K562 (cell line): Measurements from ENCODE around the gene TRANK1. TPM values are rescaled to one million over a fixed set of nuclear protein-coding genes. Genes with fewer than 3 reads are reported as not detected.

Source experiments
- CREM ChIP-seq: IDR thresholded peaks from 2 replicates; pipeline ENCODE4 v1.6.1; 2014; ENCODE audit warnings: antibody characterized with exemption, low read depth
- FOXK2 ChIP-seq, 2 experiments: fragments of 450-650 bp; IDR thresholded peaks in 1 of 2; conservative IDR thresholded peaks in 1 of 2; 2 replicates each; pipeline ENCODE4 v1.6.1; 2016; ENCODE audit warnings: low read depth in 2 of 2, mild to moderate bottlenecking in 1 of 2
- HCFC1 ChIP-seq: IDR thresholded peaks from 2 replicates; pipeline ENCODE4 v1.6.1; 2012; ENCODE audit warnings: low read depth, low read length, improper control_type of control experiment
- LCOR ChIP-seq: sonication (generic); formaldehyde crosslinking; IDR thresholded peaks from 2 replicates; pipeline ENCODE4 v1.8.0; 2022; ENCODE audit warnings: mild to moderate bottlenecking, missing genetic modification reagents
- MTA3 ChIP-seq: fragments of 450-650 bp; formaldehyde crosslinking; IDR thresholded peaks from 2 replicates; pipeline ENCODE4 v1.6.1; 2017; ENCODE audit warnings: mild to moderate bottlenecking, borderline replicate concordance
- NCOA4 ChIP-seq: fragments of 450-650 bp; IDR thresholded peaks from 2 replicates; pipeline ENCODE4 v1.6.1; 2018; ENCODE audit warnings: mild to moderate bottlenecking; ENCODE audit not compliant: partially characterized antibody
- PCBP1 ChIP-seq: fragments of 200-400 bp; formaldehyde crosslinking; IDR thresholded peaks from 2 replicates; pipeline ENCODE4 v1.6.1; 2018; ENCODE audit warnings: mild to moderate bottlenecking, low read depth, low read length; ENCODE audit not compliant: poor library complexity, severe bottlenecking
- PTTG1 ChIP-seq: fragments of 450-650 bp; IDR thresholded peaks from 2 replicates; pipeline ENCODE4 v1.6.1; 2016; ENCODE audit warnings: low read depth, mild to moderate bottlenecking, missing genetic modification characterization, missing compliant biosample characterization
- SIN3A ChIP-seq, 2 experiments: fragments of 150-350 bp in 1 of 2; IDR thresholded peaks; 2 replicates each; pipeline ENCODE4 v1.6.1; 2011 to 2016; ENCODE audit warnings: borderline replicate concordance in 2 of 2, low read depth in 2 of 2, low read length in 2 of 2, mild to moderate bottlenecking in 2 of 2, moderate library complexity in 2 of 2; ENCODE audit not compliant: control insufficient read depth in 1 of 2
- TAL1 ChIP-seq: fragments of 450-650 bp; IDR thresholded peaks from 2 replicates; pipeline ENCODE4 v1.6.1; 2016; ENCODE audit warnings: mild to moderate bottlenecking
- polyA plus RNA-seq, 8 experiments: library from polyadenylated mRNA; depleted of rRNA in 4 of 8; stranded (reverse) in 5 of 8; unstranded in 3 of 8; fragments of >200 nt; fragmentation: Nextera tagmentation in 2 of 8; fragmentation: Illumina TruSeq in 1 of 8; extraction: Ambion mirVana in 2 of 8; extraction: Trizol in 1 of 8; gene quantifications; 2 replicates each; pipeline versions ENCODE4 v1.2.1 to v1.2.3, GENCODE V29; 2011 to 2014; ENCODE audit warnings: inconsistent platforms in 1 of 8, missing spikeins in 1 of 8
- total RNA-seq, 7 experiments: library from RNA; depleted of rRNA in 6 of 7; stranded (reverse); fragments of >200 nt in 6 of 7; fragmentation: Illumina TruSeq in 2 of 7; extraction: Trizol in 2 of 7; gene quantifications; 2 replicates each; pipeline versions ENCODE4 v1.2.1 to v1.2.3, GENCODE V29; 2011 to 2021; ENCODE audit warnings: low replicate concordance in 1 of 7
- TF ChIP-seq, protein P1 (sequence below), 2 experiments: IDR thresholded peaks; 2 replicates each; pipeline ENCODE4 v1.6.1; 2011; ENCODE audit warnings: borderline replicate concordance in 1 of 2, control low read depth in 1 of 2, low read depth in 1 of 2, low read length in 1 of 2, mild to moderate bottlenecking in 1 of 2, mixed read lengths in 1 of 2, moderate library complexity in 1 of 2; ENCODE audit not compliant: insufficient read depth in 1 of 2, insufficient read length in 1 of 2, poor library complexity in 1 of 2, severe bottlenecking in 1 of 2; ENCODE audit errors: extremely low read depth in 1 of 2
- TF ChIP-seq, protein P2 (sequence below), 2 experiments: IDR thresholded peaks; 2 replicates each; pipeline ENCODE4 v1.6.1; 2012; ENCODE audit warnings: improper control_type of control experiment in 2 of 2, low read depth in 2 of 2, low read length in 2 of 2, borderline replicate concordance in 1 of 2
- TF ChIP-seq, protein P3 (sequence below): sonication (generic); formaldehyde crosslinking; IDR thresholded peaks from 2 replicates; pipeline ENCODE4 v1.8.0; 2022; ENCODE audit warnings: mild to moderate bottlenecking, missing genetic modification reagents
- TF ChIP-seq, protein P4 (sequence below): fragments of 250-450 bp; sonication (Bioruptor Pico); IDR thresholded peaks from 2 replicates; pipeline ENCODE4 v1.4.0; 2020; ENCODE audit warnings: borderline replicate concordance

Gene TRANK1
- total and polyA plus RNA-seq, 9 of the 15 experiments (the other 6 are each of a cell fraction or from before 2014, with no cell fraction given): 0.41 to 5.3 (median 2.1) TPM

DNA sequence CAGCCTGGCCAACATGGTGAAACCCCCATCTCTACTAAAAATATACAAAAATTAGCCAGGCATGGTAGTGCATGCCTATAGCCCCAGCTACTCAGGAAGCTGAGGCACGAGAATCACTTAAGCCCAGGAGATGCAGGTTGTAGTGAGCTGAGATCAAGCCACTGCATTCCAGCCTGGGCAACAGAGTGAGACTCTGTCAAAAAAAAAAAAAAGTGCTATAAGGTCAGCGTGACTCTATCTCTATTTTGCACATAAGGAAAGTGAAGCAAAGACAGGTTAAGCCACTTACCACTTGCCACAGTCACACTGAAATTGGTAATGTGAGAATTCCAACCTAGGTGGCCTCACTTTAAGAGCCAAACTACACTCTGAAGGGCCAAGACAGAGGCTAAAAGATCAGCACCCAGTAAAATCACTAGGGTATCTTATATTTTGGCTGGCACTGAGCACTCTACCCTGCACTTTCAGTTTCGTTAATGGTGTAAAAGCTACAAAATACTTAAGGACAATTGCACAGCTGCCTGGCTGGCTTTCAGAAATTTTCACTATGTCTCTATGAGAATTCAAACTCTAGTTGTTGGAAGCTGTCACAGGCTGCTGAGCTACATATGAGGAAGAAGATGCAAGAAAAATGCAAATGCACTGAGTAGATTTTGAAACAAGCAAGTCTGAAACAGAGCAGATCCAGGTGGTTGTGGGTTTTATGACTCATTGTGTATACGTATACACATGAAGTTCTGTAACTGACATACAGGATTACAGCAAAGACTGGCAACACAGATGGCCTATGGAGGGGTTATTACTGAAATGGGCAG lies 32.7 kb downstream of the TRANK1 start (continued):
- TF ChIP-seq, protein P1, sequence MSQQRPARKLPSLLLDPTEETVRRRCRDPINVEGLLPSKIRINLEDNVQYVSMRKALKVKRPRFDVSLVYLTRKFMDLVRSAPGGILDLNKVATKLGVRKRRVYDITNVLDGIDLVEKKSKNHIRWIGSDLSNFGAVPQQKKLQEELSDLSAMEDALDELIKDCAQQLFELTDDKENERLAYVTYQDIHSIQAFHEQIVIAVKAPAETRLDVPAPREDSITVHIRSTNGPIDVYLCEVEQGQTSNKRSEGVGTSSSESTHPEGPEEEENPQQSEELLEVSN (IDR thresholded peaks at IDR 0.05; ENCODE audit: borderline replicate concordance in 1 of 2, extremely low read depth in 1 of 2, insufficient read depth in 1 of 2, insufficient read length in 1 of 2, low read depth in 1 of 2, low read length in 1 of 2, poor library complexity in 1 of 2, severe bottlenecking in 1 of 2): no peak
- no peak for TF ChIP-seq PTTG1 (tag)
- TF ChIP-seq LCOR (CRISPR knock-in tag): no peak
- peak; percentile 83 to 87; a peak in 3 of 4 replicates for TF ChIP-seq FOXK2 (conservative IDR thresholded peaks at IDR 0.05 in 1 of 2, IDR thresholded peaks at IDR 0.05 in 1 of 2; ENCODE audit: low read depth in 2 of 2)
- TF ChIP-seq MTA3: 0 out of 2 replicates have a peak, but pooled peaks have one; percentile 37
- TF ChIP-seq CREM: peak; percentile 68
- TF ChIP-seq TAL1: no peak
- TF ChIP-seq SIN3A (IDR thresholded peaks at IDR 0.05; ENCODE audit: borderline replicate concordance in 2 of 2, control insufficient read depth in 1 of 2, low read depth in 2 of 2, low read length in 2 of 2): no peak
- TF ChIP-seq HCFC1: no peak
- TF ChIP-seq, protein P2, sequence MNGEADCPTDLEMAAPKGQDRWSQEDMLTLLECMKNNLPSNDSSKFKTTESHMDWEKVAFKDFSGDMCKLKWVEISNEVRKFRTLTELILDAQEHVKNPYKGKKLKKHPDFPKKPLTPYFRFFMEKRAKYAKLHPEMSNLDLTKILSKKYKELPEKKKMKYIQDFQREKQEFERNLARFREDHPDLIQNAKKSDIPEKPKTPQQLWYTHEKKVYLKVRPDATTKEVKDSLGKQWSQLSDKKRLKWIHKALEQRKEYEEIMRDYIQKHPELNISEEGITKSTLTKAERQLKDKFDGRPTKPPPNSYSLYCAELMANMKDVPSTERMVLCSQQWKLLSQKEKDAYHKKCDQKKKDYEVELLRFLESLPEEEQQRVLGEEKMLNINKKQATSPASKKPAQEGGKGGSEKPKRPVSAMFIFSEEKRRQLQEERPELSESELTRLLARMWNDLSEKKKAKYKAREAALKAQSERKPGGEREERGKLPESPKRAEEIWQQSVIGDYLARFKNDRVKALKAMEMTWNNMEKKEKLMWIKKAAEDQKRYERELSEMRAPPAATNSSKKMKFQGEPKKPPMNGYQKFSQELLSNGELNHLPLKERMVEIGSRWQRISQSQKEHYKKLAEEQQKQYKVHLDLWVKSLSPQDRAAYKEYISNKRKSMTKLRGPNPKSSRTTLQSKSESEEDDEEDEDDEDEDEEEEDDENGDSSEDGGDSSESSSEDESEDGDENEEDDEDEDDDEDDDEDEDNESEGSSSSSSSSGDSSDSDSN (IDR thresholded peaks at IDR 0.05; ENCODE audit: borderline replicate concordance in 1 of 2, low read depth in 2 of 2, low read length in 2 of 2): no peak
- no peak for TF ChIP-seq NCOA4
- TF ChIP-seq, protein P3, sequence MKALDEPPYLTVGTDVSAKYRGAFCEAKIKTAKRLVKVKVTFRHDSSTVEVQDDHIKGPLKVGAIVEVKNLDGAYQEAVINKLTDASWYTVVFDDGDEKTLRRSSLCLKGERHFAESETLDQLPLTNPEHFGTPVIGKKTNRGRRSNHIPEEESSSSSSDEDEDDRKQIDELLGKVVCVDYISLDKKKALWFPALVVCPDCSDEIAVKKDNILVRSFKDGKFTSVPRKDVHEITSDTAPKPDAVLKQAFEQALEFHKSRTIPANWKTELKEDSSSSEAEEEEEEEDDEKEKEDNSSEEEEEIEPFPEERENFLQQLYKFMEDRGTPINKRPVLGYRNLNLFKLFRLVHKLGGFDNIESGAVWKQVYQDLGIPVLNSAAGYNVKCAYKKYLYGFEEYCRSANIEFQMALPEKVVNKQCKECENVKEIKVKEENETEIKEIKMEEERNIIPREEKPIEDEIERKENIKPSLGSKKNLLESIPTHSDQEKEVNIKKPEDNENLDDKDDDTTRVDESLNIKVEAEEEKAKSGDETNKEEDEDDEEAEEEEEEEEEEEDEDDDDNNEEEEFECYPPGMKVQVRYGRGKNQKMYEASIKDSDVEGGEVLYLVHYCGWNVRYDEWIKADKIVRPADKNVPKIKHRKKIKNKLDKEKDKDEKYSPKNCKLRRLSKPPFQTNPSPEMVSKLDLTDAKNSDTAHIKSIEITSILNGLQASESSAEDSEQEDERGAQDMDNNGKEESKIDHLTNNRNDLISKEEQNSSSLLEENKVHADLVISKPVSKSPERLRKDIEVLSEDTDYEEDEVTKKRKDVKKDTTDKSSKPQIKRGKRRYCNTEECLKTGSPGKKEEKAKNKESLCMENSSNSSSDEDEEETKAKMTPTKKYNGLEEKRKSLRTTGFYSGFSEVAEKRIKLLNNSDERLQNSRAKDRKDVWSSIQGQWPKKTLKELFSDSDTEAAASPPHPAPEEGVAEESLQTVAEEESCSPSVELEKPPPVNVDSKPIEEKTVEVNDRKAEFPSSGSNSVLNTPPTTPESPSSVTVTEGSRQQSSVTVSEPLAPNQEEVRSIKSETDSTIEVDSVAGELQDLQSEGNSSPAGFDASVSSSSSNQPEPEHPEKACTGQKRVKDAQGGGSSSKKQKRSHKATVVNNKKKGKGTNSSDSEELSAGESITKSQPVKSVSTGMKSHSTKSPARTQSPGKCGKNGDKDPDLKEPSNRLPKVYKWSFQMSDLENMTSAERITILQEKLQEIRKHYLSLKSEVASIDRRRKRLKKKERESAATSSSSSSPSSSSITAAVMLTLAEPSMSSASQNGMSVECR (CRISPR knock-in tag): no peak
- TF ChIP-seq, protein P4, sequence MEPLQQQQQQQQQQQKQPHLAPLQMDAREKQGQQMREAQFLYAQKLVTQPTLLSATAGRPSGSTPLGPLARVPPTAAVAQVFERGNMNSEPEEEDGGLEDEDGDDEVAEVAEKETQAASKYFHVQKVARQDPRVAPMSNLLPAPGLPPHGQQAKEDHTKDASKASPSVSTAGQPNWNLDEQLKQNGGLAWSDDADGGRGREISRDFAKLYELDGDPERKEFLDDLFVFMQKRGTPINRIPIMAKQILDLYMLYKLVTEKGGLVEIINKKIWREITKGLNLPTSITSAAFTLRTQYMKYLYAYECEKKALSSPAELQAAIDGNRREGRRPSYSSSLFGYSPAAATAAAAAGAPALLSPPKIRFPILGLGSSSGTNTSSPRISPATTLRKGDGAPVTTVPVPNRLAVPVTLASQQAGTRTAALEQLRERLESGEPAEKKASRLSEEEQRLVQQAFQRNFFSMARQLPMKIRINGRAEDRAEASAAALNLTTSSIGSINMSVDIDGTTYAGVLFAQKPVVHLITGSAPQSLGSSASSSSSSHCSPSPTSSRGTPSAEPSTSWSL (CRISPR knock-in tag): no peak
- no peak for TF ChIP-seq PCBP1
